ENCODE results near the gene ERN1.

DNA sequence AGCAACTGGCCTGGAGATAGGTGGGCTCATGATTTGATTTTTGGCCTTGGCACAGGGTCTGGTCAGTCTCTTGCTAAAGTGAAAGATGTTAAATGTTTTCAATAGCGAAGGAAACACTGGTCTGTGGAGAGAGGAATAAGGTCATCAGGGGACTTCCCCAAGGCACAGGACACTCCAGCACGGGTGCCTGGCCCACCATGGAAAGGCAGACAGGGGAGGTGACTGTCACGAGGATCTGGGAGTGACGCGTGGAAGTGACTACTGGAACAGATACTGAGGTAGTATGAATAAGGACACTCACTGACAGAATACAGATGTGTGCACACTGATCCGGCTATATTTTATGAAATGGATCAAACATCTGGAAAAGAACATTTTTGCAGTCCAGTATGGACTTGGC lies 92.8 kb downstream of the ERN1 start:
- TF ChIP-seq POLR2A (IDR thresholded peaks at IDR 0.05) (no peak), CTCF (IDR thresholded peaks at IDR 0.05) (no peak)

Measured in Peyer's patch (tissue), 4 donors.